GM19239 (cell line): ENCODE measurements around the gene CCNO.

Source experiments
- DNase-seq: peaks from one replicate; pipeline ENCODE4 v3.0.0; 2011; ENCODE audit warnings: low spot score; ENCODE audit not compliant: insufficient read length
- FAIRE-seq: peaks from 2 replicates; lab custom pipeline; 2011; peaks lifted over from hg19 to GRCh38; lab: Jason Lieb, UNC

CCNO gene, protein sequence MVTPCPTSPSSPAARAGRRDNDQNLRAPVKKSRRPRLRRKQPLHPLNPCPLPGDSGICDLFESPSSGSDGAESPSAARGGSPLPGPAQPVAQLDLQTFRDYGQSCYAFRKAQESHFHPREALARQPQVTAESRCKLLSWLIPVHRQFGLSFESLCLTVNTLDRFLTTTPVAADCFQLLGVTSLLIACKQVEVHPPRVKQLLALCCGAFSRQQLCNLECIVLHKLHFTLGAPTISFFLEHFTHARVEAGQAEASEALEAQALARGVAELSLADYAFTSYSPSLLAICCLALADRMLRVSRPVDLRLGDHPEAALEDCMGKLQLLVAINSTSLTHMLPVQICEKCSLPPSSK

GRCh38 chr5:55232985-55233928 lies at the start of gene CCNO:
Gene CCNO (minus strand): TSS chr5:55233608. CDS start chr5:55233523, 85 bp downstream.
- FAIRE-seq, result no peak
- peak; percentile 45 for DNase-seq

- FAIRE-seq, result no peak
Observed at GRCh38 chr5:55278778-55279177, 45.4 kb upstream of the CCNO start.

GRCh38 chr5:55276771-55277170 lies 43.4 kb upstream of the CCNO start:
- DNase-seq, result no peak

More at GRCh38 chr5:55278778-55279177, 45.4 kb upstream of the CCNO start:
- DNase-seq, result no peak

GRCh38 chr5:55258339-55258738 lies 24.9 kb upstream of the CCNO start:
- FAIRE-seq (no peak), DNase-seq (no peak)

More at GRCh38 chr5:55276771-55277170, 43.4 kb upstream of the CCNO start:
- no peak for FAIRE-seq

DNA sequence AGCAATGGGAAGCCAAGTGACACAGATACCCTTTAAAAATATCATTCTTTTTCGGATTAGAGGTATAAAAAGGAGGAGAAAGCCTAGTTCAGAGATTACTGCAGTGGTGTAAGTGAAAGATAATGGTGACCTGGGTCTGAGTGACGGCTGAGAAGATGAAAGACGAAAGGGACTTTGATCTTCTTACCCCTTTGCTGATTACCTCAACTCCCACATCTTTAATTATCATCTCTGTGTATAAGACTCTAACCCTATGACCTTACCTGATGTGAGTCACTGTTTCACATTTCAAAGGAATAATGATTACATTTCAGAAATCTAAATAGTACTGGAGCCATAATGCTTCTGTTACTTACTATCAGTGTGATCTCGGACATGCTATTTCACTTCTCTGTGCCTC lies 21.4 kb upstream of the CCNO start:
- FAIRE-seq (no peak), DNase-seq (no peak)

GRCh38 chr5:55250064-55250463 lies 16.7 kb upstream of the CCNO start:
- no peak for FAIRE-seq
- no peak for DNase-seq

- no peak for DNase-seq
- no peak for FAIRE-seq
Observed at GRCh38 chr5:55241746-55242145, 8.3 kb upstream of the CCNO start.

DNA sequence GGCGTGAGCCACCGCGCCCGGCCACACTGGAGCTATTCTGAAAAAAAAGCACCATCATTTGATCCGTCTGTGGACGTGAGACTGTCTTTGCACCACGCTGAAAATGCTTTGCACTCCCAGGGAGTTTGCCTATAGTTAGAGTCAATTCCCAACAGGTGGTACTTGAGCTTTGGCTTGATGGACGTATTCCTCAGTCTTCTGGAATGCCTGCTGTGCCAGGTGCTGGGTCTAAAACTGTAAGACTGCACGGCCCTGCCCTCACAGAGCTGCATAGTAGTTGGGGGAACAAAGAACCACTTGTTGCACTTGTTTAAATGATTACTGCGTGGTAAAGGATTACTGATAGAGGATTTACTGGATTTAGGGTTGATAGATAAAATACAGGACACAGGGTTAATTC lies 3.4 kb upstream of the CCNO start:
- no peak for DNase-seq
- no peak for FAIRE-seq

DNA sequence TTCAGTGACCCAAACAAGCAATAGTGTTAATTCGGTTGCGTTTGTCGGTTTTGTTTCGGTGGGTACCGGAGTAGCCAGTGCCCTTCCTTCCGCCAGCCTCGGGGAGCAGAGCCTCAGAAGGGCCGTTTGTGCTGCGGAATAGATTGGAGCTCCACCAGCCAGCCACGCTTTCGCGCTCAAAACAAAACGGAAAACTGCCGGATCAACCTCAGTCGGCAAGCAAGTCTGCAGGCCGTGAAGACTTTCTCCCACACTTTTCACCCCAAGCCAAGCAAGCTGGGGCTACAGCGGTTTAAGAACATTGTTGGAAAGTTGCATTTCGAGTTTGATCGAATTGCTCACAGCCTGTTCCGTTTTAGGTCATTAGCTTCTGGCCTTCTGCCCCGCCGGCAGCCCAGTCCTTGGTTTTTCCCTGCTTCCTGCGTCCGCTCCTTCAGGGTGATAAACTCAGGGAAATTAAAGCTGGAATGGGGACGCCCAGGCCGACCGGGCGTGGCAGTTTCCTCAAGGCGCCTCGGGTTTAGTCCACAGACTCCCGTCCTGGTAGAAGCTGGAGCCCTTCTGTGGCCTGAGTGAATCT lies 803 bp upstream of the CCNO start:
- FAIRE-seq, result no peak
- no peak for DNase-seq

DNA sequence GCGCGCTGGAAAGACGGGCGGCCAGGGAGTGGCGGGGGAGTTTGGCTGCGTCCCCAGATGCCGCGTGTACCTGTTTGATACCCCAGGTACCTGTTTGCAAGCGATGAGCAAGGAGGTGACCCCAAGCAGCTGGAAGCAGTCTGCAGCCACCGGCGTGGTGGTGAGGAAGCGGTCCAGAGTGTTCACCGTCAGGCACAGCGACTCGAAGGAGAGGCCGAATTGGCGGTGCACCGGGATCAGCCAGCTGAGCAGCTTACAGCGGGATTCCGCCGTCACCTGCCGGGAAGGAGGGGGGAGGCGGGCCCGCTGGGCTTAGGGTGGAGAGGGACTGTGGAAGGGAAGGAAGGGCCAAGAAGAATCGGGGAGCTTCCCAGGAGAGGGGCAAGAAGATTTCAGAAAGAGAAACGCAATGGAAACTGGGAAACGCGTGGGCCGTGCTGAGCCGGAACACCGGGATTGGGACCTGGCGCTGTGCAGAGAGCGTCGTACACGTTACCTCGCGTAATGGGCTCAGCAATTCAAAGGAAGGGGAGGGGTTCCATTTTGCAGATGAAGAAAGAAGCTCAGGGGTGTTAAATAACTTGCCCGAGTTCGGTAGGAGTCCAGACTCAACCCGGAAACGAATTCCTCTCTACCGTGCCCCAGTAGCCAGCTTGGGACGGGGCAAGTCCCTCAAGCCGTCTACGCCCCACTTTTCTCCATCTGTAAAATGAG lies 980 bp downstream of the CCNO start:
- DNase-seq (peak; percentile 5), FAIRE-seq (peak; percentile 11)

GRCh38 chr5:55231919-55232270 lies 1.5 kb downstream of the CCNO start:
- DNase-seq, result no peak
- FAIRE-seq, result no peak

GRCh38 chr5:55231029-55231918 lies 2.1 kb downstream of the CCNO start:
- peak; percentile 5 for DNase-seq
- FAIRE-seq, result no peak

- FAIRE-seq (no peak), DNase-seq (no peak)
Observed at GRCh38 chr5:55230086-55230629, 3.2 kb downstream of the CCNO start.

- FAIRE-seq (no peak), DNase-seq (no peak)
Observed at GRCh38 chr5:55227664-55228430, 5.6 kb downstream of the CCNO start.

DNA sequence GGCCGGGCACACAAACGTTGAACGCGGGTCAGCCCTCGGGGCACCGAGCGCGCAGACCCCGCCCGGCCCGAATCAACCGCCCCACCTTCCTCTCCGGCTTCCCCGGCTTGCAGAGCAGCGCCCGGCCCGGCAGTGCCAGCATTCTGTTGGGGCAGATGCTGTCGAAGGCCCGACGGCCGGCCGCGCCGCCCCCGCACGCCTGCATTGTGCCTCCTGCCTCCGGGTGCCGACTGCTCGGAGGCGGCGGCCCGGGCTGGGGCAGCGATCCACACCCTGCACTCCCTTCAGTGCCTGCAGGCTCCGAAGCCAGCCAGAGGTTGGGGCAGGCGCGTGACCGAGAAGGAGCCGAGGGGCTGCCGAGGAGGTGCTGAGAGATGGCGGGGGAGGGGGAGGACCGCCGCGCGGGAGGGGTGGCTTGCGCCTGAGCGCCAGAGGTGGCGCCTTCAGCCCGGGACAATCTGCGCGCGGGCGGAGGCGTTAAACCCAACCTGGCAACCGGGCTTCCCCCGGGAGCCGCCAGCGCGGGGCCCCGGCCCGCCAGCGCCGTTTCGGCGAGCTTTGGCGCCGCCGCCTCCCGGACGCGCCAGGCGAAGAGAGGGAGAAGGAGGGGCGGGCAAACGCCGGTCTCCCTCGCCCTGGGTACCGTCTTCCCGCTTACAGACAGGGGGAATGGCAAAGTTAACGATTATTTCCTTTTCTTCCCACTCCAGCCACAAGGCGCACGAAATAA lies 6.3 kb downstream of the CCNO start, which contains the start of gene MCIDAS:
Gene MCIDAS, minus strand, starts transcription at position 382 of the 730 bp plus-strand sequence. Its CDS starts 177 bp downstream, at position 205.
- FAIRE-seq (peak; percentile 47), DNase-seq (peak; percentile 49)

GRCh38 chr5:55226027-55226933 lies 7.1 kb downstream of the CCNO start:
- FAIRE-seq, result no peak

More at GRCh38 chr5:55226027-55226933, 7.1 kb downstream of the CCNO start:
- peak; percentile 66 for DNase-seq
